G401 (cell line): ENCODE measurements around the gene YAP1. TPM values are rescaled to one million over a fixed set of nuclear protein-coding genes. Genes with fewer than 3 reads are reported as not detected.

Source experiments
- DNase-seq: peaks from one replicate; pipeline ENCODE4 v3.0.0-alpha.2; 2015; ENCODE audit warnings: low spot score
- in situ Hi-C: cut with HindIII; loops from 2 replicates; pipeline ENCODE4 v1.10.0; 2016; ENCODE audit warnings: low sequenced_read_pairs, mixed read lengths
- total RNA-seq: library from RNA; depleted of rRNA; stranded (reverse); fragments of >200 nt; shearing (Covaris generic); gene quantifications from 2 replicates; pipeline ENCODE4 v1.2.3, GENCODE V29; 2014

YAP1 gene
- total RNA-seq, 1 experiment from 2014 or later = 44.6 TPM

GRCh38 chr11:102115557-102115956 is 5.3 kb downstream of the YAP1 start:
- in situ Hi-C loops = no loop called here
- no peak for DNase-seq

- in situ Hi-C loops = no loop called here
- DNase-seq = no peak
Measured at GRCh38 chr11:102116453-102117205, 6.4 kb downstream of the YAP1 start.

- in situ Hi-C loops = no loop called here
- DNase-seq = no peak
Measured at GRCh38 chr11:102117472-102118113, 7.3 kb downstream of the YAP1 start.

GRCh38 chr11:102118937-102119336 is 8.7 kb downstream of the YAP1 start:
- in situ Hi-C loops = no loop called here
- no peak for DNase-seq

- in situ Hi-C loops = no loop called here
- DNase-seq = no peak
Measured at GRCh38 chr11:102119997-102120396, 9.8 kb downstream of the YAP1 start.

GRCh38 chr11:102120437-102120973 is 10.3 kb downstream of the YAP1 start:
- DNase-seq = no peak
- in situ Hi-C loops = no loop called here

- no peak for DNase-seq
- in situ Hi-C loops = no loop called here
Measured at GRCh38 chr11:102121329-102121728, 11.1 kb downstream of the YAP1 start.

- in situ Hi-C loops = no loop called here
Measured at GRCh38 chr11:102134597-102134996, 24.4 kb downstream of the YAP1 start.

GRCh38 chr11:102135256-102135655 is 25.0 kb downstream of the YAP1 start:
- no peak for DNase-seq
- in situ Hi-C loops = no loop called here

More at GRCh38 chr11:102134597-102134996, 24.4 kb downstream of the YAP1 start:
- no peak for DNase-seq

- no peak for DNase-seq
- in situ Hi-C loops = no loop called here
Measured at GRCh38 chr11:102138223-102138622, 28.0 kb downstream of the YAP1 start.

- in situ Hi-C loops = no loop called here
- no peak for DNase-seq
Measured at GRCh38 chr11:102138670-102139069, 28.4 kb downstream of the YAP1 start.

- in situ Hi-C loops = no loop called here
- no peak for DNase-seq
Measured at GRCh38 chr11:102139081-102139498, 28.8 kb downstream of the YAP1 start.

- in situ Hi-C loops = no loop called here
- DNase-seq = no peak
Measured at GRCh38 chr11:102142333-102142732, 32.1 kb downstream of the YAP1 start.

- DNase-seq = no peak
- in situ Hi-C loops = no loop called here
Measured at GRCh38 chr11:102143867-102144266, 33.6 kb downstream of the YAP1 start.

GRCh38 chr11:102144357-102145355 is 34.4 kb downstream of the YAP1 start:
- in situ Hi-C loops = no loop called here
- no peak for DNase-seq

- in situ Hi-C loops = no loop called here
- no peak for DNase-seq
Measured at GRCh38 chr11:102147015-102147414, 36.8 kb downstream of the YAP1 start.

GRCh38 chr11:102147632-102148031 is 37.4 kb downstream of the YAP1 start:
- in situ Hi-C loops = no loop called here
- DNase-seq = no peak

GRCh38 chr11:102148059-102148458 is 37.8 kb downstream of the YAP1 start:
- no peak for DNase-seq
- in situ Hi-C loops = no loop called here

GRCh38 chr11:102151784-102152525 is 41.7 kb downstream of the YAP1 start:
- in situ Hi-C loops = no loop called here
- DNase-seq = no peak
